Tibial nerve (tissue), 4 donors: Measurements from ENCODE around the gene HTR3B.

Experiments
- EP300 ChIP-seq, 2 donors: sonication (generic); formaldehyde crosslinking; IDR thresholded peaks; one replicate each; pipeline ENCODE4 v1.6.1; 2017; ENCODE audit warnings: antibody characterized with exemption in 2 of 2, mild to moderate bottlenecking in 1 of 2
- POLR2A ChIP-seq, 2 donors: fragments of 450-650 bp; IDR thresholded peaks; one replicate each; pipeline ENCODE4 v1.6.1; 2017; ENCODE audit warnings: antibody characterized with exemption in 2 of 2, mild to moderate bottlenecking in 2 of 2, moderate library complexity in 2 of 2
- TF ChIP-seq, protein P1 (sequence below), 5 experiments: fragments of 200-600 bp in 3 of 5; fragments of 450-650 bp in 2 of 5; sonication (generic) in 3 of 5; IDR thresholded peaks; one replicate each; pipeline ENCODE4 v1.5.1; 2016 to 2019; ENCODE audit warnings: antibody characterized with exemption in 5 of 5, mild to moderate bottlenecking in 3 of 5, moderate library complexity in 2 of 5

DNA sequence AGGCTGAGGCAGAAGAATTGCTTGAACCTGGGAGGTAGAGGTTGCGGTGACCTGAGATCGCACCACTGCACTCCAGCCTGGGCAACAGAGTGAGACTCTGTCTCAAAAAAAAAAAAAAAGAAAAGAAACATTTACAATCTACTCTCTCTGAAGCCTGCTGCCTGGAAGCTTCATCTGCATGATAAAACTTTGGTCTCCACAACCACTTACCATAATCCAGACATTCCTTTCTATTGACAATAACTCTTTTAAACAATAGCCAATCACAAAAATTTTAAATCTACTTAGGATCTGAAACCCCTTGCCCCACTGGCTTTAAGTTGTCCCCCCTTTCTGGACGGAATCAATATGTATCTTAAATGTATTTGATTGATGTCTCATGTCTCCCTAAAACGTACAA, 45.3 kb downstream of the HTR3B start:
- TF ChIP-seq POLR2A (IDR thresholded peaks at IDR 0.05) (no peak), EP300 (IDR thresholded peaks at IDR 0.05) (no peak)
- TF ChIP-seq, protein P1, sequence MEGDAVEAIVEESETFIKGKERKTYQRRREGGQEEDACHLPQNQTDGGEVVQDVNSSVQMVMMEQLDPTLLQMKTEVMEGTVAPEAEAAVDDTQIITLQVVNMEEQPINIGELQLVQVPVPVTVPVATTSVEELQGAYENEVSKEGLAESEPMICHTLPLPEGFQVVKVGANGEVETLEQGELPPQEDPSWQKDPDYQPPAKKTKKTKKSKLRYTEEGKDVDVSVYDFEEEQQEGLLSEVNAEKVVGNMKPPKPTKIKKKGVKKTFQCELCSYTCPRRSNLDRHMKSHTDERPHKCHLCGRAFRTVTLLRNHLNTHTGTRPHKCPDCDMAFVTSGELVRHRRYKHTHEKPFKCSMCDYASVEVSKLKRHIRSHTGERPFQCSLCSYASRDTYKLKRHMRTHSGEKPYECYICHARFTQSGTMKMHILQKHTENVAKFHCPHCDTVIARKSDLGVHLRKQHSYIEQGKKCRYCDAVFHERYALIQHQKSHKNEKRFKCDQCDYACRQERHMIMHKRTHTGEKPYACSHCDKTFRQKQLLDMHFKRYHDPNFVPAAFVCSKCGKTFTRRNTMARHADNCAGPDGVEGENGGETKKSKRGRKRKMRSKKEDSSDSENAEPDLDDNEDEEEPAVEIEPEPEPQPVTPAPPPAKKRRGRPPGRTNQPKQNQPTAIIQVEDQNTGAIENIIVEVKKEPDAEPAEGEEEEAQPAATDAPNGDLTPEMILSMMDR (IDR thresholded peaks at IDR 0.05), result no peak
